NCI-H1436 (cell line): ENCODE data around the gene HLA-DMB.
A peak's percentile ranks its signal among the peaks of the same experiment; 100 is the strongest.

Experiments used
- DNase-seq: peaks from one replicate; lab custom pipeline; 2025; lab: John Stamatoyannopoulos, UW

Gene HLA-DMB

DNA sequence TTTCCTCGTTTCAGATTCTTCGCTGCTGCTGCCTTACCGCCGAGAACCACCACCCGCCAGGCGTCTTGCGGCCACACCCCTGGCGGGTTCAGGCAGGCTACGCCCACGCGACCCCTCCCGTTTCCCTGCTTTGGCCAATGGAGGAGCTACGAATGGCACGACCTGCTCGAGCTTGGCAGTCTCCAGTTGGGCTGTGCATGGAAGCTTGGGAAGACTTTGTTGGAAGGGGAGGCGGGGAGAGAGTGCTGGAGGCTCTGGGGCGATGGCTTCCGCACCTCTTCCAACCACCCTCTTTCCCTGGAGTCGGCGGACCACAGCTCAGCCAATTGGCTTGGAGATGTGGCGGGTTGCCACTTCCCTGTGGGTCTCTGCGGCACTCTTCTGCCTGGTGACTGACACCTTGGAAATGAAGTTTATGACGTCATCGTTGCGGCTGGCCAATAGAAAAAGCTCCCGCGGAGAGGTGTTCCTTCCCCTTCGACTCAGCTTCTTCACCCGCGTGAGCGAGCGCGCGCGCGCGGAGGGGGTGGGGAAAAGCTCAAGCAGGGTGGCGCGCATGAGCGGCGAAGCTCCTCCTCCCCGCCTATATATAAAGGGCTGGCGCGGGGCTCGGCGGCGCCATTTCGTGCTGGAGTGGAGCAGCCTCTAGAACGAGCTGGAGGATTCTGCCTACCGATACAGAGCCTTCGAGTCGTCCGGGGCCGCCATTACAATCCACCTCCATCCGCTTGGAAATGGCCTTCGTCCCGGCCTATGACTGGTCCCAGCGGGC is 30.9 kb upstream of the HLA-DMB start:
- peak; percentile 99 for DNase-seq

GRCh38 chr6:32971242-32971580 is 30.4 kb upstream of the HLA-DMB start:
- DNase-seq: no peak

DNA sequence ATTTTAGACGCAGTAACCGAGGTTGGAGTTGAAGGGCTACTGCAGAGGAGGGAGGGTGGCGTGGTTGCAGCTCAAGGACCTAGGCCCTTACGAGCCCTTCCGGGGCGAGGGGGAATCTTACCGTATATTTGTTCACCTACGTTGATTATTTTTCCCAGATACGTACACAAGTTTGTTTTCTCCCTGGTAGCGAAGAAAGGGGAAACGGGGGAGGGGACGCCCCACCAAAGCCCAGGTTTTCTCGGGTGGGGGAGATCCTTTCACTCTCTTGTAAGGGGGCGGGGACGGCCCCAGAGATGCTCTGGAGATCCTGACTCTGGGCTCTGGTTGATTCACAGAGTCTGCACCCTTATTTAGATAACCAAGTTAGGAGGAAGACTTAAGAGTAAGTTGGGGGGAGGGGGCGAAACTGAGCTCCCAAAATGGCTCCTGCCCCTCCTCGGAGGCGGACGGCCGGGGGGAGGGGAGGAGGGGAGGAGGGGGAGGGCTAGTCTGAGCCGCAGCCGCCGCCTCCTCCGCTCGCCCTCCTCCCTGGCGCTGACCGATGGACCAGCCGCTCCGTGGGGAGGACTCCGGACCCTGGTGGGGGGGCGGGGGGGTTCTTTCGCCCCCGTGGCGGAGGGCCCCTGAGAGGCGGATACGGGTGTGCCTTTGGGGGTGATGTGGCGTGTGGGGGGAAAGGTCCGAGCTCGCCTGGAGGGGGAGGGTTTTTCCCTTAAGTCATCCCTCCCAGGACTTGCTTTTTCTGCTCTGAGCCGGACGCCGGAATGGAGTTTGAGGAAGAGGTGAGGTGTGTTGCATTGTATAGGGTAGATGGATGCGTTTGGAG is 29.8 kb upstream of the HLA-DMB start:
- DNase-seq: peak; percentile 78

DNA sequence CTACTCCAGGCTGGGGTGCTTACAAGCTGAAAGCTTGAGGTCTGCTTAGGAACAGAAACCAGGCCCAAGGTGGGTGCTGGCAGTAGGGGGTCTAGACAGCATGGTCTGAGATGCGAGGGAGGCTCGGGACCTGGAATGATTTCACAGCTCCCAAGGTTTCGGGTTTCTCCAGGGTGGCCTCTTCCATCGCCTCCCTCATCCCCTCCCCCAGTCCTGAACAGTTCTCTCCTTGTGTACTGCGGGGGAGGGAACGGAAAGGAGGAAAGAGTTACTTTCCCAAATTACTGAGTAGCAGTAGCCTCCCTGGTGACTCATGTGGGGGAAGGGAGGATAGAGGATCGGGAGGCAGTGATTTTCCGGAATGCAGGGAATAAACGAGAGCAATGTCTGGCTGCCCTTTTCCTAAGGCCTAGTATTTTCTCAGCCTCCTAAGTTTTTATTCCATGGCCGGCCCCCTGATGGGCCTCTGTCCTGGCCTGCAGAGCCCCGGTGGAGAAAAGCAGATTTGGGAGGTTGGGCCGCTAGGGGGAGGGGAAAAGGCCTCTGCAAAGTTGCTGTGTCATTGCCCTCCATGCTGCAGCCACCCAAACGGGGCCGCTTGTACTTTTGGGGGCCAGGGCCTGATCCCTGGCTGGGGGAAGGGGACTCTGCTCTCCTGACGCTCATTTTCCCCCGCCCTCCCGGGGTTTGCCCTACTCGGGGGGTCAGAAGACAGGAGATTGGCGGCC is 29.0 kb upstream of the HLA-DMB start:
- peak; percentile 64 for DNase-seq

GRCh38 chr6:32968867-32969684 is 28.2 kb upstream of the HLA-DMB start:
- peak; percentile 81 for DNase-seq

DNA sequence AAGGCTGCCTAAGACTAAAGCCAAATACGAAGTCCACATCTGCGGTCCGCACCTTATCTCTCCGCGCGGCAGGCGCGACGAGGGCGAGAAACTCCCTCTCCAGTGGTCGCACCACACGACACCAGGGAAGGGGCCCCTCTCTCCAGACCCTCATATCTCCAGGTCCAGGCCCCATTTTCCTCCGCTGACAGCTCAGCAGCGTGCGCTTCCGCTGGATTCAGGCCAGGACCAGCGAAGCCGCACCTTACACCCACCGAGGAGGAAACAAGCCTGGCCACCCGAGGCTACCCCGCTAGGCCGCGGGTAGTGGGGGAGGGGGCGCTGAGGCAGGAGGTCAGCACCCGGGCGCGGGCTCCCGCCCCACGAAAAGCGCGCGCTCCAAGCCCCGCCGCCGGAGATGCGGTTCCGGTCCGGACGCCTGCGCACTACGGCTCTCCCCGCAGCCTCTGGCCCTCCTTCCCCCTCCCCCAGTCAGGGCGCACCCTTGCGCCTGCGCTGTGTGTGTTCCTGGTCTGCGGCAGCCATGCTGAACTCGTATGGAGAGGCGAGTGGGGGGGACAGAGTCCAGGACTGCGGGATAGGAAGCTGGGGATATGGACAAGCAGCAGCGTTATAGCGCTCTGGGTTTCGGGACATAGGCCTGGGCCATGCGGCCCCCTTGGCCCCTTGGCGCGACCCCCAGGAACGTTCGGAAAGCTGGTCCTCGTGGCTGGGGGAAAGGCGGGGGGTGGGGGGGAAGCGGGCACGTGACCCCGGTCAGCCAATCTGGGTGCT is 27.5 kb upstream of the HLA-DMB start, which contains the start of gene BRD2:
TSS of gene BRD2 (plus strand) at position 502 of the 774 bp plus-strand sequence. CDS start 4,305 bp downstream, outside the sequence.
- DNase-seq: peak; percentile 94

GRCh38 chr6:32967151-32968091 is 26.6 kb upstream of the HLA-DMB start:
- peak; percentile 19 for DNase-seq

DNA sequence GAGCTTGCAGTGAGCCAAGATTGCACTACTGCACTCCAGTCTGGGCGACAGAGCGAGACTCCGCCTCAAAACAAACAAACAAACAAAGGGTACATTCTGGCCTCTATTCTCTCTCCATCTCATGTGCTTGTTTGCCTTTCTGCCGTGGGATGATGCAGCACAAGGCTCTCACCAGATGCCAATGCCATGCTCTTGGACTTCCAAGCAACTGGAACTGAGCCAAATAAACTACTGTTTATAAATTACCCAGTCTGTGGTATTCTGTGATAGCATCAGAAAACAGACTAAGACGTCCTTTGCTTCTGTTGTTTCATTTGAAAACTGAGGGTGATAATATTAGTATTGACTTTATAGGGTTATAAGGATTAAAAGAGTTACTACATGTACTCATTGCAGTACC is 23.9 kb upstream of the HLA-DMB start:
- DNase-seq: no peak

DNA sequence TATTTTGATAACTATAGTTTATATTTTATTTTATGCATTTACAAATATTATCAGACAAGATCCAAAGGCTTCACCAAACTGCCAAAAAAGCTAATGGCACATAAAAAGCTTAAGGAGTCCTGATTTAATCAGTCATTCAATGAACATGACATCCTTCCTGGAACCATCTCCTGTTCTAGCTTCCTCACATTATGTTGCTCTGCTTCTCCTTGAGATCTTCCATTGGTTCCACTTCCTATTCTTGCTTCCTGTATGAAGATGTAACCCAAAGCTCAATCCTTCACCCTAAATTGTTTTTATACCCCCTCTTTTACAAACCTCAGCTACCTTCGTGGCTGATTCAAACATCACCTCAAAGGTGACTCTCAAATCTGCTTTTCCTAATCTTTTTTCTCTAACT is 23.0 kb upstream of the HLA-DMB start:
- DNase-seq: no peak

GRCh38 chr6:32962213-32962826 is 21.5 kb upstream of the HLA-DMB start:
- DNase-seq: no peak

DNA sequence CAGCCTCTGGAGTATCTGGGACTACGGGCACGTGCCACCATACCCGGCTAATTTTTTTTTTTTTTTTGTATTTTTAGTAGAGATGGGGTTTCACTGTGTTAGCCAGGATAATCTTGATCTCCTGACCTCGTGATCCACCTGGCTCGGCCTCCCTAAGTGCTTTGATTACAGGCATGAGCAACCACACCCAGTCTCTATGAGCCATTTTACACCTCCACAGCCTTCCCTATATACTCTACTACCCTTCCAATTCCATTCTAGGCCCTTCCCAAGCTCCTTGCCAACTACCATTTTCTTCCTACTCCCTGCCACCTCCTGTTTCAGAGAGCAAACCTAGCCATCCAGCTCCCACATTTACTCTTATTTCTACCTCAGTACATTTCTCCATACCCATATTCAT is 19.7 kb upstream of the HLA-DMB start:
- DNase-seq: no peak

DNA sequence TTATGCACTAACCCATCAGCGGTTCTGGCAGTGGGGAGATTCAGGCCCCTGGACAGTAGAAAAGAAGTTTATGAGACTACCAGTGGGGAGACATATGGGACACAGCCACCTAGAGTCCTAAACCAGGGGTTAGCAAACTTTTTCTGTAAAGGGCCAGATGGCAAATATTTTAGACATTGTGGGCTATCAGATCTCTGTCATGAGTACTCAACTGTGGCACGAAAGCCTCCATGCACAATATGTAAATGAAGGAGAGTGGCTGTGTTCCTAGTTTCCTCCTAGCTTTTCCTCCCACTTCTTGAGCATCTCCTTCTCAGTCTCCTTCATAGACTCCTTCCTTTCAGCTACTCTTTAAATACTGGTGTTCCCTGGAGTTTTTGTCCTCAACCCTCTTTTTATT is 15.3 kb upstream of the HLA-DMB start:
- DNase-seq: no peak

- DNase-seq: no peak
Measured at GRCh38 chr6:32954986-32955802, 14.4 kb upstream of the HLA-DMB start.

DNA sequence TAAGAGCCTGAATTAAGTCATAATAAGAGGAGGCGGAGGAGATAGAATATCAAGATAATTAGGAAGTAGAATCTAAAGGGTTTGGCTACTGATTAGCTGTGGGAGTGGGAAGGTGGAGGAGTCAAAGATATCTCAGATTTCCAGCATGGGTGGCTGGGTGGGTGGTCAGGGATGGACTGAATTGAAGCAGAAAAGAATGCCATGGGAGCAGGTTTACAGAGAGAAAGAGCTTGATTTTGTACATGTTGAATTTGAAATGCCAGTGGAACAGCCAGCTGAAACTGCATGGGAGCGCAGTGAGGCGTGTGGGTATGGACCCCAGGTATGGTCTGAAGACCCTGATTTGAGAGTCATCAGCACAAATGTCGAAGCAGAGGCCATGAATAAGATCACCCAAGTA is 13.4 kb upstream of the HLA-DMB start:
- DNase-seq: no peak

GRCh38 chr6:32953775-32954174 is 12.9 kb upstream of the HLA-DMB start:
- DNase-seq: no peak

DNA sequence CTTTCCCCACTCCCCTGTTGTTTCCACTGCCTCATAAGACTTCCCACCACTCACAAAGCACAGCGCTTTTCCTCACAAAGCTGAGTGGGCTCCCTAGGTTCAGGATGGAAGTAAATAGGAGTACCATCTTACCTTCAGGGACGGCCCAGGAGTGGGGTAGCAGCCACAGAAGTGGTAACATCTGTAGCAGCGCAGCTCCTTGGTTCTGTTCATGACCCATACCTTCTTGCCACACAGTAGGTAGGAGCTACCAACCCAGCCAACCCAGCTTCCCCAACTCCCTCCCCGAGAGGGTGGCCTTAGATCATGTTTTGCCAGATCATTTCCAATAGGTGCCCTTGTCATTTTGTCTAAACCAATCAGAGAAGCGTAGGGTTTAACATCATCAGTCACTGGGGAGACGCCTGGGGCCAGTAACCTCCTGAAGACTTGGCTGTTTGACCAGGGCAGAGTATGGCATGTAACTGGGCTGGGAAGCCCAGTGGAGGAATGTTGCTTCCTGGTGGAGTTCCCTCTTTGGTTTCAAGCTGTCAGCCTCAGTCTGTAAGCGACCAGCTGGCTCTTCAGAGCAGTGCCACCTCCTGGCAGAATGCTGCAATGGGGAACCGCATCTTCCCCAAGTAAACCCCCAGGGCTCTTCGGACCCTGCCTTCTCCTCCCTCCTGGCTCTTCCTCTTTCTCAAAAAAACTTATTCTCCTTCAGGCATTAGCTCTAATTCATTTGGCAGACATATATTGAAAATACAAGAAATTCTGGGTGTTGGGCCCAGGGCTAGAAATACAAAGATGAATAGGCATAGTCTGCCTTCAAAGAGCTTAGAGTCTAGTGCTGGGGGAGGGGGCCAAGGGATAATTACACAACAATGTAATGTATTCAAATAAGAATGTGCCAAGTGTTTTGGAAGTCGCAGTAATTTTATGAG is 12.2 kb upstream of the HLA-DMB start, which contains the start of gene HLA-DMA:
TSS of gene HLA-DMA (minus strand) at position 281 of the 923 bp plus-strand sequence. CDS start at position 220, 61 bp downstream.
- DNase-seq: no peak

DNA sequence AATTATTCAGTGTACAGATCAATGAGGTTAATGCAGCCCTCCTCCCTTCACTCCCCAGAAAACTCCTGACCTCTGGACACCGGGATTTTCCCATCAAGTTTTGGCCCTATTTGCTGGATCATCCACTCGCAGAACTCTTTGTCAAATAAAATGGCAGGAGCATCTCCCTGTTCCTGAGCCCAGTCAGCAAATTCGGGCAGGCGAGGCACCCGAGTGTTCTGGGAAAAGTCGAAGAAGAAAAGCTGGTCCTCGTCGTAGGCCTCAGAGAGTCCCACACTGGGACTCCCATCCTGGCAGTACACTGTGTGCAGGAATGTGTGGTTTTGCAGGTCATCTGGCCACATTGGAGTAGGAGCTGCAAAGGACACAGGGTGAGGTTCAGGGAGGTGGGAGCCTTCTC is 9.6 kb upstream of the HLA-DMB start:
- DNase-seq: no peak
